OCI-LY3 (cell line): Measurements from ENCODE around the gene P2RY10.

ENCODE experiments used
- H2AFZ ChIP-seq: fragments of 200-600, 300-600 bp; shearing (Covaris generic); 2 replicates; pipeline ENCODE4 v1.6.0; 2014; ENCODE audit warnings: antibody characterized with exemption, low read depth, low read length
- H3K27ac ChIP-seq: fragments of 200-600, 300-600 bp; sonication (generic); 2 replicates; pipeline ENCODE4 v1.5.1; 2014; ENCODE audit warnings: mild to moderate bottlenecking, low read length, moderate library complexity, mixed read lengths
- H3K27me3 ChIP-seq: fragments of 200-600, 300-600 bp; sonication (generic); 2 replicates; pipeline ENCODE4 v1.6.1; 2014; ENCODE audit warnings: low read depth, low read length, mixed read lengths
- H3K36me3 ChIP-seq: fragments of 200-600, 300-600 bp; sonication (generic); replicated peaks from 2 replicates; pipeline ENCODE3; 2014; ENCODE audit warnings: low read depth, low read length, mixed read lengths
- H3K4me1 ChIP-seq: fragments of 300-600, 200-600 bp; sonication (generic); 2 replicates; pipeline ENCODE4 v1.6.1; 2014; ENCODE audit warnings: low read length, mixed read lengths
- H3K4me2 ChIP-seq: fragments of 200-600, 300-600 bp; sonication (generic); 2 replicates; pipeline ENCODE4 v1.6.1; 2014; ENCODE audit warnings: low read length, mixed read lengths
- H3K4me3 ChIP-seq: fragments of 300-600, 200-600 bp; sonication (generic); 2 replicates; pipeline ENCODE4 v1.5.1; 2014; ENCODE audit warnings: antibody characterized with exemption, mild to moderate bottlenecking, low read length, moderate library complexity
- H3K79me2 ChIP-seq: fragments of 300-600, 200-600 bp; shearing (Covaris generic); 2 replicates; pipeline ENCODE4 v1.6.1; 2014; ENCODE audit warnings: mild to moderate bottlenecking, low read length, mixed read lengths
- H3K9ac ChIP-seq: fragments of 300-600, 200-600 bp; shearing (Covaris generic); 2 replicates; pipeline ENCODE4 v1.6.0; 2014; ENCODE audit warnings: mild to moderate bottlenecking, low read length, moderate library complexity
- H3K9me3 ChIP-seq: fragments of 200-600, 300-600 bp; shearing (Covaris generic); 2 replicates; pipeline ENCODE4 v1.6.1; 2014; ENCODE audit warnings: low read length, mixed read lengths; ENCODE audit not compliant: insufficient read depth
- H4K20me1 ChIP-seq: fragments of 200-600, 300-600 bp; sonication (generic); 2 replicates; pipeline ENCODE4 v1.6.1; 2016; ENCODE audit warnings: low read length, mixed read lengths; ENCODE audit not compliant: insufficient read depth
- EZH2phosphoT487 ChIP-seq: fragments of 200-600 bp; shearing (Covaris generic); IDR thresholded peaks from 2 replicates; pipeline ENCODE4 v1.6.1; 2018; ENCODE audit warnings: antibody characterized with exemption, mixed run types, low read depth
- TF ChIP-seq, protein P1 (sequence below): fragments of 200-600, 300-600 bp; sonication (generic); IDR thresholded peaks from 2 replicates; pipeline ENCODE4 v1.5.1; 2014; ENCODE audit warnings: antibody characterized with exemption, low read length, low read depth

P2RY10 gene

GRCh38 chrX:78934866-78935265, 10.3 kb upstream of the P2RY10 start:
- H3K9me3 ChIP-seq: no peaks in the 10 kb centered on the region
- no peaks in the 10 kb centered on the region for H3K27me3 ChIP-seq
- TF ChIP-seq EZH2phosphoT487: no peak
- TF ChIP-seq, protein P1, sequence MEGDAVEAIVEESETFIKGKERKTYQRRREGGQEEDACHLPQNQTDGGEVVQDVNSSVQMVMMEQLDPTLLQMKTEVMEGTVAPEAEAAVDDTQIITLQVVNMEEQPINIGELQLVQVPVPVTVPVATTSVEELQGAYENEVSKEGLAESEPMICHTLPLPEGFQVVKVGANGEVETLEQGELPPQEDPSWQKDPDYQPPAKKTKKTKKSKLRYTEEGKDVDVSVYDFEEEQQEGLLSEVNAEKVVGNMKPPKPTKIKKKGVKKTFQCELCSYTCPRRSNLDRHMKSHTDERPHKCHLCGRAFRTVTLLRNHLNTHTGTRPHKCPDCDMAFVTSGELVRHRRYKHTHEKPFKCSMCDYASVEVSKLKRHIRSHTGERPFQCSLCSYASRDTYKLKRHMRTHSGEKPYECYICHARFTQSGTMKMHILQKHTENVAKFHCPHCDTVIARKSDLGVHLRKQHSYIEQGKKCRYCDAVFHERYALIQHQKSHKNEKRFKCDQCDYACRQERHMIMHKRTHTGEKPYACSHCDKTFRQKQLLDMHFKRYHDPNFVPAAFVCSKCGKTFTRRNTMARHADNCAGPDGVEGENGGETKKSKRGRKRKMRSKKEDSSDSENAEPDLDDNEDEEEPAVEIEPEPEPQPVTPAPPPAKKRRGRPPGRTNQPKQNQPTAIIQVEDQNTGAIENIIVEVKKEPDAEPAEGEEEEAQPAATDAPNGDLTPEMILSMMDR: no peak
- H3K4me3 ChIP-seq: no peak overlapping the region
- no peaks in the 10 kb centered on the region for H3K36me3 ChIP-seq
- no peak overlapping the region for H3K27ac ChIP-seq
- H3K9ac ChIP-seq: no peak overlapping the region
- H2AFZ ChIP-seq: no peak overlapping the region
- H3K79me2 ChIP-seq: no peaks in the 10 kb centered on the region
- no peaks in the 10 kb centered on the region for H4K20me1 ChIP-seq
- no peak overlapping the region for H3K4me2 ChIP-seq
- H3K4me1 ChIP-seq: no peaks in the 10 kb centered on the region

- peaks cover 12% of the 10 kb centered on the region; the same call in 1 of the 2 replicates for H4K20me1 ChIP-seq
- peaks cover 72% of the 10 kb centered on the region for H3K4me1 ChIP-seq
- TF ChIP-seq, protein P1: no peak
- no peak for TF ChIP-seq EZH2phosphoT487
- peak overlapping the region; percentile 85 for H3K27ac ChIP-seq
- peak overlapping the region; percentile 97 for H3K4me2 ChIP-seq
- peak overlapping the region; percentile 86; the same call in 1 of the 2 replicates for H3K9ac ChIP-seq
- peak overlapping the region; percentile 86; the same call in 1 of the 2 replicates for H3K4me3 ChIP-seq
- peaks cover 46% of the 10 kb centered on the region for H3K79me2 ChIP-seq
- H3K9me3 ChIP-seq: 0 out of 2 replicates have a peak, but pooled peaks cover 2% of the 10 kb centered on the region
- peaks cover 31% of the 10 kb centered on the region for H3K36me3 ChIP-seq
- 0 out of 2 replicates have a peak overlapping the region, but pooled peaks have one; percentile 12 for H2AFZ ChIP-seq
- H3K27me3 ChIP-seq: no peaks in the 10 kb centered on the region
Measured at GRCh38 chrX:78944351-78944750, 840 bp upstream of the P2RY10 start.

DNA sequence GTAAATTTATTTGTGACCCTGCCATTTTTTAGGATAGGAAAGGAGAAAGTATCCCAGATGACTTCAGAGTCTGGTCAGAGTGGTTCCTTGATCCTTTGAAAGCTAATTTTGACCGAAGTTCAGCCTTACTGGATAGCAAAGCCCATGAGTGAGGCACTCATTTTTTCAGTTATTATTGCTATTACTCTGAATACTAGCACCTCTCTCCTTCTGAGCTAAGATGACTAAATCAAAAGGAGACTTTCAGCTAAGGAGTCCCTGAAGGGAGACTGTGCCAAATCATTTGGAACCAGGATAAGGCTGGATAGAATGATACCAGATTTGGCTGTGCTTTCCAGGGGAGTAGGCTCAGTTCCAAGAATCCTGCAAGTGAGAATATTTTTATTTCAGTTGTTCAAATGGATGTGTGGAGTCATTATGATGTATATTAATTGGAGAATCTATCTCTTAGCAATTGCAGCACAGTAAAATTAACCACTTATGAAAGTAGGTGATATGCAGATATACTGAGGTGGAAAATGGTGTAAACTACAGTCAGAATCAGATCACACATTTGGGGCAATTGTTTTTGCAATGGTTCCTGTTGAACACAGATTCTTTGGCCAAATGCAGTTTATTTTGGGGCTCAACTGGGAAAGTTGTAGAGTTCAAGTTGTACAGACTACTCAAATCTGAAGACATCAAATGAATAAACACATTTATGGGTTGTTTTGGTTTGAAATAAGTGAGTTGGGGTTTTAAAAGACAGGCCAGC, 1.2 kb downstream of the P2RY10 start:
- peak overlapping the region; percentile 85 for H3K27ac ChIP-seq

More for the DNA sequence above, 1.2 kb downstream of the P2RY10 start:
- TF ChIP-seq, protein P1: no peak
- no peak for TF ChIP-seq EZH2phosphoT487
- H2AFZ ChIP-seq: no peak overlapping the region
- peaks cover 42% of the 10 kb centered on the region for H3K36me3 ChIP-seq
- no peaks in the 10 kb centered on the region for H3K9me3 ChIP-seq
- no peaks in the 10 kb centered on the region for H3K27me3 ChIP-seq
- H4K20me1 ChIP-seq: peaks cover 26% of the 10 kb centered on the region; the same call in 1 of the 2 replicates
- peak overlapping the region; percentile 86 for H3K4me3 ChIP-seq
- peak overlapping the region; percentile 86 for H3K9ac ChIP-seq
- peaks cover 77% of the 10 kb centered on the region for H3K4me1 ChIP-seq
- peaks cover 66% of the 10 kb centered on the region for H3K79me2 ChIP-seq
- peak overlapping the region; percentile 97 for H3K4me2 ChIP-seq
